HEK293 (cell line): ENCODE data around the gene NCOR2.

Source experiments
- CTCF ChIA-PET: fragments of 350-600 bp; formaldehyde crosslinking; extraction: SDS; loops from one replicate; lab custom pipeline; 2021; ENCODE audit warnings: antibody characterized with exemption; lab: Yijun Ruan, JAX
- POLR2A ChIA-PET: fragments of 300-600 bp; formaldehyde crosslinking; extraction: SDS; loops from one replicate; lab custom pipeline; 2020; ENCODE audit warnings: antibody characterized with exemption, inconsistent platforms; lab: Yijun Ruan, JAX
- H3K27ac ChIP-seq: fragments of 200-500 bp; sonication (Bioruptor generic); 2 replicates; pipeline ENCODE4 v1.5.1; 2014; ENCODE audit warnings: low read depth, low read length, control low read depth, inconsistent platforms; ENCODE audit errors: extremely low read depth
- H3K36me3 ChIP-seq, 2 experiments: fragments of 200-500 bp in 1 of 2; sonication (Bioruptor generic) in 1 of 2; 1 replicate in 1 of 2; 2 replicates in 1 of 2; pipeline ENCODE4 v1.5.1; 2014 to 2017; ENCODE audit warnings: inconsistent platforms in 2 of 2, low read length in 2 of 2; ENCODE audit not compliant: control insufficient read depth in 2 of 2, insufficient read depth in 1 of 2
- H3K4me1 ChIP-seq: fragments of 200-500 bp; sonication (Bioruptor generic); 2 replicates; pipeline ENCODE4 v1.5.1; 2014; ENCODE audit warnings: mild to moderate bottlenecking, low read length, inconsistent platforms; ENCODE audit not compliant: control insufficient read depth, insufficient read depth
- H3K4me3 ChIP-seq: 2 replicates; pipeline ENCODE4 v1.5.1; 2011; ENCODE audit warnings: low read depth, mild to moderate bottlenecking, control low read depth, low read length, moderate library complexity
- H3K9me3 ChIP-seq: fragments of 200-500 bp; sonication (Bioruptor generic); 2 replicates; pipeline ENCODE4 v1.5.1; 2014; ENCODE audit warnings: low read depth, low read length, inconsistent platforms; ENCODE audit not compliant: control insufficient read depth, insufficient read depth
- BCL11B ChIP-seq: fragments of 450-650 bp; formaldehyde crosslinking; IDR thresholded peaks from 2 replicates; pipeline ENCODE4 v1.5.1; 2016; ENCODE audit warnings: low read depth, missing biosample characterization, missing genetic modification characterization
- PRDM1 ChIP-seq: fragments of 450-650 bp; formaldehyde crosslinking; IDR thresholded peaks from 2 replicates; pipeline ENCODE4; 2016; ENCODE audit warnings: missing biosample characterization, missing genetic modification characterization
- TRIM28 ChIP-seq: IDR thresholded peaks from 2 replicates; pipeline ENCODE4 v1.6.1; 2011; ENCODE audit warnings: low read length, control low read depth, borderline replicate concordance
- ZBTB17 ChIP-seq: fragments of 450-650 bp; formaldehyde crosslinking; IDR thresholded peaks from 2 replicates; pipeline ENCODE4 v1.5.1; 2016; ENCODE audit warnings: missing biosample characterization, missing genetic modification characterization
- ZBTB20 ChIP-seq: fragments of 450-650 bp; formaldehyde crosslinking; IDR thresholded peaks from 2 replicates; pipeline ENCODE4 v1.5.1; 2016; ENCODE audit warnings: missing biosample characterization, missing genetic modification characterization
- ZBTB8A ChIP-seq: fragments of 450-650 bp; formaldehyde crosslinking; IDR thresholded peaks from 2 replicates; pipeline ENCODE4 v1.5.1; 2016; ENCODE audit warnings: missing biosample characterization, missing genetic modification characterization
- ZNF114 ChIP-seq: fragments of 450-650 bp; formaldehyde crosslinking; IDR thresholded peaks from 2 replicates; pipeline ENCODE4 v1.5.0; 2017; ENCODE audit warnings: missing biosample characterization, missing genetic modification characterization
- ZNF214 ChIP-seq: fragments of 450-650 bp; formaldehyde crosslinking; IDR thresholded peaks from 2 replicates; pipeline ENCODE4 v1.5.1; 2017; ENCODE audit warnings: missing biosample characterization, mild to moderate bottlenecking, missing genetic modification characterization, borderline replicate concordance
- ZNF341 ChIP-seq: fragments of 450-650 bp; formaldehyde crosslinking; IDR thresholded peaks from 2 replicates; pipeline ENCODE4; 2016; ENCODE audit warnings: low read depth, missing biosample characterization, missing genetic modification characterization
- ZNF404 ChIP-seq: fragments of 450-650 bp; formaldehyde crosslinking; IDR thresholded peaks from 2 replicates; pipeline ENCODE4 v1.5.1; 2017; ENCODE audit warnings: missing biosample characterization, missing genetic modification characterization
- ZNF514 ChIP-seq: fragments of 450-650 bp; formaldehyde crosslinking; IDR thresholded peaks from 2 replicates; pipeline ENCODE4 v1.5.1; 2016; ENCODE audit warnings: missing biosample characterization, missing genetic modification characterization
- ZNF561 ChIP-seq: fragments of 450-650 bp; IDR thresholded peaks from 2 replicates; pipeline ENCODE4 v1.5.1; 2018; ENCODE audit warnings: missing biosample characterization, missing genetic modification characterization, borderline replicate concordance
- ZNF624 ChIP-seq: fragments of 450-650 bp; formaldehyde crosslinking; IDR thresholded peaks from 2 replicates; pipeline ENCODE4 v1.5.1; 2017; ENCODE audit warnings: missing biosample characterization, missing genetic modification characterization
- ZNF658 ChIP-seq: fragments of 450-650 bp; formaldehyde crosslinking; IDR thresholded peaks from 2 replicates; pipeline ENCODE4; 2016; ENCODE audit warnings: missing biosample characterization, missing genetic modification characterization
- ZNF707 ChIP-seq: fragments of 450-650 bp; formaldehyde crosslinking; IDR thresholded peaks from 2 replicates; pipeline ENCODE4 v1.5.1; 2016; ENCODE audit warnings: missing biosample characterization, missing genetic modification characterization
- ZNF76 ChIP-seq: fragments of 450-650 bp; formaldehyde crosslinking; IDR thresholded peaks from 2 replicates; pipeline ENCODE4; 2016; ENCODE audit warnings: low read depth, missing biosample characterization, missing genetic modification characterization, borderline replicate concordance
- ZNF843 ChIP-seq: fragments of 450-650 bp; formaldehyde crosslinking; IDR thresholded peaks from 2 replicates; pipeline ENCODE4 v1.5.1; 2016; ENCODE audit warnings: missing biosample characterization, missing genetic modification characterization
- ZSCAN23 ChIP-seq: fragments of 450-650 bp; formaldehyde crosslinking; IDR thresholded peaks from 2 replicates; pipeline ENCODE4 v1.5.1; 2016; ENCODE audit warnings: missing biosample characterization, missing genetic modification characterization
- TF ChIP-seq, protein P1 (sequence below): fragments of 450-650 bp; formaldehyde crosslinking; IDR thresholded peaks from 2 replicates; pipeline ENCODE4 v1.5.1; 2016; ENCODE audit warnings: missing biosample characterization, missing genetic modification characterization
- TF ChIP-seq, protein P2 (sequence below): fragments of 450-650 bp; formaldehyde crosslinking; IDR thresholded peaks from 2 replicates; pipeline ENCODE4 v1.5.1; 2016; ENCODE audit warnings: missing biosample characterization, missing genetic modification characterization
- TF ChIP-seq, protein P3 (sequence below): fragments of 450-650 bp; formaldehyde crosslinking; IDR thresholded peaks from 2 replicates; pipeline ENCODE4 v1.5.1; 2016; ENCODE audit warnings: missing biosample characterization, missing genetic modification characterization, borderline replicate concordance
- TF ChIP-seq, protein P4 (sequence below): fragments of 450-650 bp; formaldehyde crosslinking; IDR thresholded peaks from 2 replicates; pipeline ENCODE4 v1.5.1; 2017; ENCODE audit warnings: missing biosample characterization, missing genetic modification characterization

NCOR2 gene

DNA sequence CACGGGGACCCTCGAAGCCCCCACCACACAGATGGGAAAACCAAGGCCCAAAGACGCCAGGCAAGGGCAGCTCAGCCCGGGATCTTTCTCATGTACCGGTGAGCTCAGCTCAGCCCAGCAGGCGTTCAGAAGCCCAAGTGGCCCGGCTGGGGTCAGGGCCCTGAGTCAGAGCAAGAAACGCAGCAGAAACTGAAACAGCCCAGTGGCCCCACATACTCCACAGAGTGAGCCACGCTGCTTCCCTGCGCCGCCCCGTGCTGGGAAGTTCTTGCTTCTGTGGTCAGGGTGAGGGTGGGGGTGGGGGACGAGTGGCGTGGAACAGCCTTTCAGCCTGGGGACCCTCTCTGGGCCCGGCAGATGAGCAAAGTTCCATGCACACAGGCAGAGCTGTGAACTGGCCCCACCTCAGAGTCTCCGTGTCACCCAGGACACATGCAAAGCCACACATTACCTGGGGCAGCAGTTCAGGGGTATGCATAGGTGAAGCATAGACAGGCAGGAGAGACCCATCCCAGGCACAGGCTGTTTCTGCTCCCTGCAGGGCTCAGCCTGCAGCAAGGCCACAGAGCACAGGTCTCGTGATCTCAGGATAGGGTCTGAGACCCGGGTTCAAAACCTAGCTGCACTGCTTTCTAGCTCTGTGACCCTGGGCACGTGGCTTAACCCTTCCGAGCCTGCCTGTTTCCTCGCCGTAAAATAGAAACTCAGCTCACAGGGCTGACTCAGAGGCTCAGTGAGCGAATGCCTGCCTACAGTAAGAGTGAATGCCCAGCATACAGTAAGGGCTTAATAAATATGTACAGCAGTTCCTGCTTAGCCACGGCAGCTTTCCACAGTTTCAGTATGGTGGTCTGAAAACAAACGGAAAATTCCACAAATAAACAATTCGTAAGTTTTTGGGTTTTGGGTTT is 21.6 kb downstream of the NCOR2 start:
- Histone ChIP-seq H3K27ac (no peak overlapping the region), H3K4me3 (no peak overlapping the region), H3K4me1 (peaks cover 6% of the 10 kb centered on the region; the same call in 1 of the 2 replicates), H3K9me3 (no peaks in the 10 kb centered on the region), H3K36me3 (no peaks in the 10 kb centered on the region)
- ChIA-PET CTCF (no interaction called here), POLR2A (no interaction called here)
- TF ChIP-seq ZNF514 (tag by site-specific recombination) = no peak
- TF ChIP-seq, protein P1, sequence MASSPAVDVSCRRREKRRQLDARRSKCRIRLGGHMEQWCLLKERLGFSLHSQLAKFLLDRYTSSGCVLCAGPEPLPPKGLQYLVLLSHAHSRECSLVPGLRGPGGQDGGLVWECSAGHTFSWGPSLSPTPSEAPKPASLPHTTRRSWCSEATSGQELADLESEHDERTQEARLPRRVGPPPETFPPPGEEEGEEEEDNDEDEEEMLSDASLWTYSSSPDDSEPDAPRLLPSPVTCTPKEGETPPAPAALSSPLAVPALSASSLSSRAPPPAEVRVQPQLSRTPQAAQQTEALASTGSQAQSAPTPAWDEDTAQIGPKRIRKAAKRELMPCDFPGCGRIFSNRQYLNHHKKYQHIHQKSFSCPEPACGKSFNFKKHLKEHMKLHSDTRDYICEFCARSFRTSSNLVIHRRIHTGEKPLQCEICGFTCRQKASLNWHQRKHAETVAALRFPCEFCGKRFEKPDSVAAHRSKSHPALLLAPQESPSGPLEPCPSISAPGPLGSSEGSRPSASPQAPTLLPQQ (tag by site-specific recombination) = no peak
- TF ChIP-seq ZNF341 (tag by site-specific recombination) = 0 out of 2 replicates have a peak, but pooled peaks have one; percentile 21
- 0 out of 2 replicates have a peak, but pooled peaks have one; percentile 45 for TF ChIP-seq TRIM28
- no peak for TF ChIP-seq ZNF843 (tag by site-specific recombination)
- TF ChIP-seq ZNF707 (tag by site-specific recombination) = no peak
- TF ChIP-seq PRDM1 (tag by site-specific recombination) = no peak
- TF ChIP-seq ZSCAN23 (tag by site-specific recombination) = no peak
- peak; percentile 79 for TF ChIP-seq ZBTB20
- TF ChIP-seq, protein P2, sequence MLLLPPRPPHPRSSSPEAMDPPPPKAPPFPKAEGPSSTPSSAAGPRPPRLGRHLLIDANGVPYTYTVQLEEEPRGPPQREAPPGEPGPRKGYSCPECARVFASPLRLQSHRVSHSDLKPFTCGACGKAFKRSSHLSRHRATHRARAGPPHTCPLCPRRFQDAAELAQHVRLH (tag by site-specific recombination) = no peak
- no peak for TF ChIP-seq ZNF214 (tag by site-specific recombination)

DNA sequence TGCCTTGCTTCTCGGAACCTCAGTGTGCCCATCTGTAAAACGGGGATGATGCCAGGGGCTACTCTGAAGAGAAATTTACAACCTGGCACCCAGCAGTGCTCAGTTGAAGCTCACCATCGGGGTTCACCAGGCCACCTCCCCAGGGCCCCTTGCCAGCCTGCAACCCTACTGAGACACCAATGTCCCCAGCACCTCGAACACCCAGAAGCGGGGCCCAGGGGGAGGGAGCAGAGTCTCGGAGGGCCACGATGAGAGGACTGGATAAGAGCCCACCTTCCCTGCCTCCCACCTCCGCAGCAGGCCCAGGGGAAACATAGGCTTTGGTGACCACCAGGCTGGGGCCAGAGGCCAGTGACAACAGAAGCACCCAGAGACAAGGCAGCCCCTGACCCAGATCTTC is 22.4 kb downstream of the NCOR2 start:
- Histone ChIP-seq H3K27ac (no peak overlapping the region), H3K4me1 (no peaks in the 10 kb centered on the region; the same call in 1 of the 2 replicates), H3K4me3 (no peak overlapping the region), H3K36me3 (no peaks in the 10 kb centered on the region)
- ChIA-PET CTCF (no interaction called here), POLR2A (no interaction called here)
- TF ChIP-seq ZNF624 (tag by site-specific recombination) = no peak
- TF ChIP-seq ZNF561 (tag by site-specific recombination) = no peak
- TF ChIP-seq ZSCAN23 (tag by site-specific recombination) = no peak
- TF ChIP-seq ZNF76 (tag by site-specific recombination) = no peak
- no peak for TF ChIP-seq ZNF404 (tag by site-specific recombination)
- no peak for TF ChIP-seq ZBTB17 (tag by site-specific recombination)
- no peak for TF ChIP-seq ZNF114 (tag by site-specific recombination)
- TF ChIP-seq, all 188 proteins: peak for 0
- H3K9me3 ChIP-seq = no peaks in the 10 kb centered on the region

DNA sequence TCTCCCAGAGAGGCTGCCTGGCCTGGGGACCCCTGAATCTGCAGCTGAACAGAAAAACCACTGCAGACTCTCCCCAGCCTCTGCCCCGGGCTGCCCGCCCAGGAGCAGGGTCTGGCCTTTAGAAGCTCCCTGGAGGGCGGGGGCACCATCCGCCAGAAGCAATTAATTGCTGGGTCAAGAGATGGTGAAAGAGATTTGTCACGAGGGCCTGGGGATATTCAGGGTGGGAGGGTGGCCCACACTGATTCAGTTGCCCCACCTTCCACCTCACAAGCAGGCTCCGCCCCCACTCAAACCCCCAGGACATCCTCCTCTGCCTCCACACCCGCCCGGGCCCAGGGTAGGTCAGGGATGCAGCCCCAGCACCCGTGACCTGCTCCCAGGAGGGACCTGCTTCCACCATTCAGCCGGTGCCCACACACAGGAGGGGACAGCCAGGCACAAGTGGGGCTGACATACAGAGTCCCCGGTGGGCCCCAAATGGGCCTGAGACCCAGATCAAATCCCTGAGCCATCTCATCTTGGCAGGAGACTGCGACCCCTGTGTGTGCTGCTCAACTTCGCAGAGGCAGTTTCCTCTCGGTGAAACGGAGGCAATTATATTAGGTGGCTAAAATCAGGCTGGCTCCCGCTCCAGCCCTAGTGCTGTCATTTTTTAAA is 23.0 kb downstream of the NCOR2 start:
- ChIA-PET CTCF (no interaction called here), POLR2A (no interaction called here)
- no peak overlapping the region for H3K27ac ChIP-seq
- H3K36me3 ChIP-seq = no peaks in the 10 kb centered on the region
- no peaks in the 10 kb centered on the region; the same call in 1 of the 2 replicates for H3K4me1 ChIP-seq
- no peak overlapping the region for H3K4me3 ChIP-seq
- no peaks in the 10 kb centered on the region for H3K9me3 ChIP-seq
- TF ChIP-seq BCL11B (tag by site-specific recombination) (no peak), ZBTB20 (peak; percentile 84), ZNF658 (no peak), ZNF404 (tag by site-specific recombination) (no peak), ZBTB8A (tag by site-specific recombination) (0 out of 2 replicates have a peak, but pooled peaks have one; percentile 20)
- TF ChIP-seq, protein P3, sequence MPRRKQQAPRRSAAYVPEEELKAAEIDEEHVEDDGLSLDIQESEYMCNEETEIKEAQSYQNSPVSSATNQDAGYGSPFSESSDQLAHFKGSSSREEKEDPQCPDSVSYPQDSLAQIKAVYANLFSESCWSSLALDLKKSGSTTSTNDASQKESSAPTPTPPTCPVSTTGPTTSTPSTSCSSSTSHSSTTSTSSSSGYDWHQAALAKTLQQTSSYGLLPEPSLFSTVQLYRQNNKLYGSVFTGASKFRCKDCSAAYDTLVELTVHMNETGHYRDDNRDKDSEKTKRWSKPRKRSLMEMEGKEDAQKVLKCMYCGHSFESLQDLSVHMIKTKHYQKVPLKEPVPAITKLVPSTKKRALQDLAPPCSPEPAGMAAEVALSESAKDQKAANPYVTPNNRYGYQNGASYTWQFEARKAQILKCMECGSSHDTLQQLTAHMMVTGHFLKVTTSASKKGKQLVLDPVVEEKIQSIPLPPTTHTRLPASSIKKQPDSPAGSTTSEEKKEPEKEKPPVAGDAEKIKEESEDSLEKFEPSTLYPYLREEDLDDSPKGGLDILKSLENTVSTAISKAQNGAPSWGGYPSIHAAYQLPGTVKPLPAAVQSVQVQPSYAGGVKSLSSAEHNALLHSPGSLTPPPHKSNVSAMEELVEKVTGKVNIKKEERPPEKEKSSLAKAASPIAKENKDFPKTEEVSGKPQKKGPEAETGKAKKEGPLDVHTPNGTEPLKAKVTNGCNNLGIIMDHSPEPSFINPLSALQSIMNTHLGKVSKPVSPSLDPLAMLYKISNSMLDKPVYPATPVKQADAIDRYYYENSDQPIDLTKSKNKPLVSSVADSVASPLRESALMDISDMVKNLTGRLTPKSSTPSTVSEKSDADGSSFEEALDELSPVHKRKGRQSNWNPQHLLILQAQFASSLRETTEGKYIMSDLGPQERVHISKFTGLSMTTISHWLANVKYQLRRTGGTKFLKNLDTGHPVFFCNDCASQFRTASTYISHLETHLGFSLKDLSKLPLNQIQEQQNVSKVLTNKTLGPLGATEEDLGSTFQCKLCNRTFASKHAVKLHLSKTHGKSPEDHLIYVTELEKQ = no peak
- TF ChIP-seq, protein P4, sequence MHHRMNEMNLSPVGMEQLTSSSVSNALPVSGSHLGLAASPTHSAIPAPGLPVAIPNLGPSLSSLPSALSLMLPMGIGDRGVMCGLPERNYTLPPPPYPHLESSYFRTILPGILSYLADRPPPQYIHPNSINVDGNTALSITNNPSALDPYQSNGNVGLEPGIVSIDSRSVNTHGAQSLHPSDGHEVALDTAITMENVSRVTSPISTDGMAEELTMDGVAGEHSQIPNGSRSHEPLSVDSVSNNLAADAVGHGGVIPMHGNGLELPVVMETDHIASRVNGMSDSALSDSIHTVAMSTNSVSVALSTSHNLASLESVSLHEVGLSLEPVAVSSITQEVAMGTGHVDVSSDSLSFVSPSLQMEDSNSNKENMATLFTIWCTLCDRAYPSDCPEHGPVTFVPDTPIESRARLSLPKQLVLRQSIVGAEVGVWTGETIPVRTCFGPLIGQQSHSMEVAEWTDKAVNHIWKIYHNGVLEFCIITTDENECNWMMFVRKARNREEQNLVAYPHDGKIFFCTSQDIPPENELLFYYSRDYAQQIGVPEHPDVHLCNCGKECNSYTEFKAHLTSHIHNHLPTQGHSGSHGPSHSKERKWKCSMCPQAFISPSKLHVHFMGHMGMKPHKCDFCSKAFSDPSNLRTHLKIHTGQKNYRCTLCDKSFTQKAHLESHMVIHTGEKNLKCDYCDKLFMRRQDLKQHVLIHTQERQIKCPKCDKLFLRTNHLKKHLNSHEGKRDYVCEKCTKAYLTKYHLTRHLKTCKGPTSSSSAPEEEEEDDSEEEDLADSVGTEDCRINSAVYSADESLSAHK (tag by site-specific recombination) = no peak
